Tongue (tissue), 2 donors: ENCODE data around the gene ERCC6L2. TPM values are rescaled to one million over a fixed set of nuclear protein-coding genes. Genes with fewer than 3 reads are reported as not detected.

Experiments
- DNase-seq: peaks from one replicate; pipeline ENCODE4 v3.0.0-alpha.2; 2015
- total RNA-seq: library from RNA; depleted of rRNA; stranded (reverse); fragments of >200 nt; gene quantifications from one replicate; pipeline ENCODE4 v1.2.3, GENCODE V29; 2014

The ERCC6L2 gene, protein sequence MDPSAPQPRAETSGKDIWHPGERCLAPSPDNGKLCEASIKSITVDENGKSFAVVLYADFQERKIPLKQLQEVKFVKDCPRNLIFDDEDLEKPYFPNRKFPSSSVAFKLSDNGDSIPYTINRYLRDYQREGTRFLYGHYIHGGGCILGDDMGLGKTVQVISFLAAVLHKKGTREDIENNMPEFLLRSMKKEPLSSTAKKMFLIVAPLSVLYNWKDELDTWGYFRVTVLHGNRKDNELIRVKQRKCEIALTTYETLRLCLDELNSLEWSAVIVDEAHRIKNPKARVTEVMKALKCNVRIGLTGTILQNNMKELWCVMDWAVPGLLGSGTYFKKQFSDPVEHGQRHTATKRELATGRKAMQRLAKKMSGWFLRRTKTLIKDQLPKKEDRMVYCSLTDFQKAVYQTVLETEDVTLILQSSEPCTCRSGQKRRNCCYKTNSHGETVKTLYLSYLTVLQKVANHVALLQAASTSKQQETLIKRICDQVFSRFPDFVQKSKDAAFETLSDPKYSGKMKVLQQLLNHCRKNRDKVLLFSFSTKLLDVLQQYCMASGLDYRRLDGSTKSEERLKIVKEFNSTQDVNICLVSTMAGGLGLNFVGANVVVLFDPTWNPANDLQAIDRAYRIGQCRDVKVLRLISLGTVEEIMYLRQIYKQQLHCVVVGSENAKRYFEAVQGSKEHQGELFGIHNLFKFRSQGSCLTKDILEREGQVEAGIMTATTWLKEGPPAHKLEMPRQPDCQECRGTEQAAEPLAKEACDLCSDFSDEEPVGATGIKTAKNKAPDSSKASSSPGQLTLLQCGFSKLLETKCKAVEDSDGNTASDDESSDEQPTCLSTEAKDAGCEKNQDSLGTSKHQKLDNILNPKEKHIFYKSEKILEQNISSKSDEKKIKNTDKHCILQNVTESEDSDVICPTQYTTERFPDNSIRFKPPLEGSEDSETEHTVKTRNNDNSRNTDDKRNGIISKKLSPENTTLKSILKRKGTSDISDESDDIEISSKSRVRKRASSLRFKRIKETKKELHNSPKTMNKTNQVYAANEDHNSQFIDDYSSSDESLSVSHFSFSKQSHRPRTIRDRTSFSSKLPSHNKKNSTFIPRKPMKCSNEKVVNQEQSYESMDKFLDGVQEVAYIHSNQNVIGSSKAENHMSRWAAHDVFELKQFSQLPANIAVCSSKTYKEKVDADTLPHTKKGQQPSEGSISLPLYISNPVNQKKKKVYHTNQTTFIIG (N-terminal part only)
- total RNA-seq: 123 TPM

DNA sequence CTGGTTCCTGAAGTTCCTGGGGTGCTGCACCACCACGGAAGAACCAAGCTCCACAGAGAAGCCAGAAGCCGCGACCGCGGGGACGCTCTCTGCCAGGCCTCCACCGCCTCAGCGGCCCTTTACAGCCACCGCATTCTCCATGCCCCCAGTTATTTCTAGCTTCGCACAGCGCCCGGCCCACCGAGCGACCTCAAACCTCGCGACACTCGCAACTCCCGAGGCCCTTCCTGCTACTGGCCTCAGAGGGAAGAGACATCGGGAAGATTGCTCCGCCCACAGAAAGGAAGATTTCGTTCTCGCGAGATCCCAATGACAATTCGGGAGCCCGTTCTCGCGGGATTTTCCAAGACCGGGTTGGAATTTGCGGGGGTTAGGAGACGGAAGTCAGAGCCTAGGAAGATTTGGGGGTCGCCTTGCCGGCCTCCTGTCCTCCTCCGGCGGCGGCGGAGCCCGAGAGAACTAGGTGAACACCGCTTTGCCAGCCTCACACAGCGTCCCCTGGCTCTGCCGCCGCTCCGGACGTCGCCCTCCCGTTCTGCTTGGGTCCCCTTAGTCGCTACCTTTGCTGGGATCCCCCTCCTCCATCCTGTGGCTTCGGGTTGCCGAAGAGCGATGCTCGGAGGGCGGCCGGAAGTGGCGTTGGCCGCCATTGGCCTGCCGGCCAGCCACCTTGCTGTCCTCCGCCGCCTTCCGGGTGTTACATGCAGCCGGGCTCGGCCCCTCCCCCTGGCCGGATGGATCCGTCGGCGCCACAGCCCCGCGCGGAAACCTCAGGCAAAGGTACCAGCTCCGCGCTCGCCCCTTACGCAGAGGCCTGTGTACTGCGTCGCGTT lies at the start of gene ERCC6L2:
TSS of gene ERCC6L2 (plus strand) at position 387 of the 833 bp plus-strand sequence. CDS start at position 735, 348 bp downstream.
- DNase-seq: peak; percentile 100

DNA sequence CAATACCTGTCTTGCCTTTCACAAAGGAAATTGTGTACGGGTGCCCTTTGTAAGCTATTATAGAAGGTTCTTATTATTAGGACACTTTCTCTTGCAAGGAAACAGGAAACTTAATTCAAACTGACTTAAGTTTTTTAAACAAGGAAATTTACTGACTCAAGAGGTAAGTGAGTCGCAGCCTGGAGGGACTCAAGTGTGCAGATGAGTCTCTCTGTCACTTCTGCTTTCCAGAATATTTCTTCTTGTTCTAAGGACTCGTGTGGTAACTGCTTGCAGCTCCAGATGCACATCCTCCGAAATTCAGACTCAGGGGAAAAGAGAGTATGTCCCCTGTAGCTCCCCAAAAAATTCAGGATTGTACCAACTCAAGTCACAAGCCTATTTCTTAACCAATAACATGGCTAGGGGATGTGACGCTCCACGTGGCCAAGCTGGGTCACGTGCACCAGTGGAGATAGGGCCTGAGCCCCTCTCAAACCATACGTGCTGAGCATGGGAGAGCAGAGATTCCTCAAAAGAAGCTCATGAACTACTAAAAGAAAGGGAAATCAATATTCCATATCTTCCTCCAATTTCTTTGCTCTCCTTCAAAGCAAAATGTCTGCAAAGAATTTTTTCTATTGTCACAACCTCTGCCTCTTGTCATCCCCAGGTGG lies 49.2 kb upstream of the ERCC6L2 start:
- no peak for DNase-seq

GRCh38 chr9:95830768-95831167 lies 44.7 kb upstream of the ERCC6L2 start:
- no peak for DNase-seq

GRCh38 chr9:95831810-95832209 lies 43.7 kb upstream of the ERCC6L2 start:
- DNase-seq: no peak

DNA sequence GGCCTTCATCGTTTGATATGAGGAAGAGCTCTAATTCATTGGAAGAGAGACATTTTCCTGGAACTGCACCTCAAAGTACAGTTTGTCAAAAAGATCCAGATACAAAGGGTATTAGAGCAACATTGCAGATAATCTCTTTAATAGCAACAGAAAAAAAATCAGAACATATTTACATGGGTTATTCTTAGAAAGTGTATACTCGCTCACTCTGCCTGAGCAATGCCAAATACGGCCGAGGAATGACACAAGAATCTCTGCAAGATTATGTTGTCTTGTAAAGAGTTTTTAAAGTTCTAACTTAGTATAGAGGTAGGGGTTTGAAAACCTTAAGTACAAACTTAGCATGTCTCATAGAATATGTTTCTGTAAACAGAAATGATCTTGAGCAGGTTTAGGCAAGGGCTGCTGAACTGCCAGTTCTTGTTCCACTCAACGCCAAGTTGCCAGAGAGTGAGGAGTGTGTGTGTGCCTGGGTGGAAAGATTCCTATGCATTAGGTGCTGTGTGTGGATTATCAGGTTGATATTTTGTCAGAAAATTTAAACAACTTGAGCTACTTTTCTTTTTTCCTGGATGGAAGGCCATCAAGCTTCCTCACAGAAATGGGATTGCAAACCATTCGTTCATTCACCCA lies 41.8 kb upstream of the ERCC6L2 start:
- no peak for DNase-seq

DNA sequence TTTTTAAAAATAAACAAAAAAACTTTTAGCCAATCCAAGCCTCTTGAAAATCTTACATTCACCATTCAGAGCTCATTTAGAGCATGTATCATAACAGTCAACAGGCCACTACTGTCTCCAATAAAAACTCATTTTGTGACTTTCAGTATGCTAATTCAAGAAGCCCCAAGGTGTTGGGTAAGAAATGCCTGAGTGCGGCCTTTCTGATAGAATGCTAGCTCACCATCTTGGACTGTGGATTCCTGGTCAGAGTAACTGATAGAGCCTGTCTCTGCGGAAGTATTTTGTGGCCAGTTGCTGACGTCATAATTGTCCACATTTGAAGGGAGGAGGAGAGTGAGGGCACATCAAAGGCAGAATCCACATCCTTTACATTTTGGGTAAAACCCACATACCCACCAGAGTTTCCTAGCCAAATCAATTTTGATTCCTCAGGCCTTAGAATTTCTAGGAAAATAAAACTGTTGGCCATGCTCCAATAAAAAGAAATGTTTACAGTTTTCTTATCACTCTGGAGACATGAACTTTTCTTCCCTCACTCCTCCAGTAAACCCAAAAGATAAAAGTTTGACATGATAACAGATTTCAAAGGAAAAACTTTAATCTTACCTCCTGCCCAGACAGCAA lies 41.1 kb upstream of the ERCC6L2 start:
- DNase-seq: no peak

- DNase-seq: no peak
These were observed 40.1 kb upstream of the ERCC6L2 start for GRCh38 chr9:95835393-95835792.

DNA sequence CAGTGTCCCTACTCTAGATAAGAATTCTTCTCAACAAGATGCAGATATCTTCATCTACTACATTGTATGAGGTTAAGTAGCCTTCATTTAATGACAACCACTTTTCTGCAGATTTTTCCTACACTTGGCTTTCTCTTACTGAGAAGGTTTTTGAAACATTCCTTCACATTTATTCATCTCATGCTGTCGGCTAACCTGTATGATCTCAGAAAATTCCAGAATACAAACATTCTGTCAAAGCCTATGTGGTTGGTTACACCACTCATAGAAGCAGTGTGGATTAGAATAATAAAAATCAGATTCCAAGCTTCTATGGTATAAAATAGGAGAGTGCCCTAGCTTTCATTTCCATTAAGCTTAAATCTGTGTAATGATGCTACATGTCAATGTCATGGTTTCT lies 39.4 kb upstream of the ERCC6L2 start:
- no peak for DNase-seq

- DNase-seq: no peak
These were observed 36.5 kb upstream of the ERCC6L2 start for GRCh38 chr9:95839012-95839411.

DNA sequence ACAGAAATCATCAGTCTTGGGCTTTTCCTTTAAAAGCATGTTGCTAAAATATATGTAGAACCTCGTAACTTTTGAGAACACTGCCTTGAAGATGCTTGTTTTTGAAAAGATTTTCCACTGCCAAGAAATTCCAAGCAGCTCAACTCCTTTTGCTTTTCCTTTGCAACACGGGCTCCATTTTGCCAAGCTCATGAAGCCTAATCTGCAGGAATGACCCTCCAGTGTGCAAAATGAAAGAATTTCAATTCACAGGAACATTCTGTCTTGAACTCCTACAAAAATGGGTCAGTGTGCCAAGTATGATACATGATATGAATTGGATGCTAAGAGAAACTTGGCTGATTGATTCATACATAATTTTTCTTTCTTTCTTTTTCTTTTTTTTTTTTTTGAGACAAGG lies 35.4 kb upstream of the ERCC6L2 start:
- peak; percentile 45 for DNase-seq

GRCh38 chr9:95841377-95841776 lies 34.1 kb upstream of the ERCC6L2 start:
- DNase-seq: no peak

DNA sequence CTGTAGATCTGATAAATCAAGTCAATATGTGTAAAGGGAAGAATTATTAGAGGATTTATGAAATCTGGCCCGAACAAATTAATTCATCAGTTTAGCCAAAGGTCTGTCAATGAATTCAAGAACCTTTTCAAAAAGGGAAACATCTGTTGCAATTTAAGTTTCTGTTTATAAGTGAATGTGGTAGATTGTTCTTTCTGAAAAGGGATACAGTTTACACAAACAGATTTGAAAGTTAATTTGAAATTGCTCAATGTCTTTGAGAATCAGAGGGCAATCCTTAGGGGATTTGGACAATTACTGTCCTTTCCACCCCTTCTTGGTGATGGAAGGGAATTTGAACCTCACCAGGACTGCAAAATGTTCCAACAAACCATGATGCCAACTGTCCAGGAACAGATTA lies 29.7 kb upstream of the ERCC6L2 start:
- DNase-seq: no peak

DNA sequence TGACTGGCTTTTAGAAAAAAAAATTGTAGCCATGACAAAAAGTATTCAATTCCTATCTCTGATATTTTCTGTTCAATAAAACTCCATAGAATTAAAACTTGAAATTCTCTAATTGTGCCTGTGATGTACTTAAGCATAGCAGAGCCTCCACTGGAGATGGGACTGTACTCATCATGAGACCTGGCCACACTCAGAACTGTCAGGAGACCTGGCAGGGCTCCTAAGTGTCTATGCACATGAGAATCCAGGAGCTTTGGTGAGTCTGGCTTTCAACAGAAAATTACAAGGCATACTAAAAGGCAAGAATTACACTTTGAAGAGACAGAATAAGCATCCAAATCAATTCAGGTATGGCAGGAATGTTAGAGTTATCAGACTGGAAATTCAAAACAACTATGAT lies 26.7 kb upstream of the ERCC6L2 start:
- DNase-seq: no peak

- DNase-seq: no peak
These were observed 23.1 kb upstream of the ERCC6L2 start for GRCh38 chr9:95852059-95853032.

- DNase-seq: peak; percentile 47
These were observed 21.0 kb upstream of the ERCC6L2 start for GRCh38 chr9:95854386-95855020.

GRCh38 chr9:95855961-95856360 lies 19.5 kb upstream of the ERCC6L2 start:
- no peak for DNase-seq

DNA sequence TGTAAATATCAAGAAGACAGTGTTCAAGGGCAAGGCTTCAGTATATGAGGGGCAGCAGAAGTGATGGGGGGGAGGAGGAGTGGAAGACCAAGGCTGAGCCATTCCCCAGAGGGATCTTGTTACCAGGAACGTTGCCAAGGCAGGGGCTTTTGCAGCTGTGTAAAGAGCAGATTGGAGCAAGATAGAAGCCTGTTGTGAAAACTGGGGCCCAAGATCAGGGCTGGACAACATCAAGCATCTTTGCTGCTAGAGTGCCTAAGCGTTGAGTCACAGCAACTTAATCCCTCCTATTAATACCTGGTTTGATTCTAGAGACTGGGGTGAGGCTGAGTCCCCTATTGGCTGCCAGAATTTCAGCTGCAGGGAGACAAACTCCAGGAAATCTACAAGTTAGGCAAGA lies 18.4 kb upstream of the ERCC6L2 start:
- peak; percentile 94 for DNase-seq

DNA sequence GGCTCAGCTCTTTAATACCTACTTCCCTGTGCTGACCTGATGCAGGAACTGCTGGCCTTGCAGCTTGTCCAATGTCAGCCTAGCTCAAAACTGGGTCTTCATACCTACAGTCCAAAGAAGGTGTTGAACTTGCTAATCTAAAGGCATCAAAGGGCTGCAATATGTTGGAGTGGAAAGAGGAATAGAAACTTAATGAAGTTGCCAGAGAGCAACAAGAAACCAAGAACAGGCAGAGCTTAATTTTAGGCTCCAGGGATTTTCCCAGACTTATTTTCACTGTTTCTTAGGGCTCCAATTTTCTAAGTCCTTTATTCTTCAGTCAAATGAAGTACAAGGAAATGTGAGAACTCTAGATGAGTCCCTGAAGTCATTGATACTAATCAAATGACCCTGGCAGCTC lies 17.6 kb upstream of the ERCC6L2 start:
- DNase-seq: no peak
